HepG2 (cell line): ENCODE data around the gene HAGHL. TPM values are rescaled to one million over a fixed set of nuclear protein-coding genes. Genes with fewer than 3 reads are reported as not detected.

ENCODE experiments used
- ARHGAP35 ChIP-seq: sonication (generic); formaldehyde crosslinking; IDR thresholded peaks from 2 replicates; pipeline ENCODE4 v1.9.0; 2022; ENCODE audit warnings: mild to moderate bottlenecking, inconsistent platforms, moderate library complexity, missing genetic modification reagents, borderline replicate concordance
- CCDC6 ChIP-seq: sonication (generic); formaldehyde crosslinking; IDR thresholded peaks from 2 replicates; pipeline ENCODE4 v1.8.1; 2022; ENCODE audit warnings: mild to moderate bottlenecking, missing genetic modification reagents, moderate library complexity
- ELF4 ChIP-seq: sonication (generic); formaldehyde crosslinking; IDR thresholded peaks from 2 replicates; pipeline ENCODE4 v1.5.0; 2020; ENCODE audit warnings: missing genetic modification reagents, mild to moderate bottlenecking, moderate library complexity, borderline replicate concordance
- GABPA ChIP-seq, 2 experiments: IDR thresholded peaks; 2 replicates each; pipeline ENCODE4 v1.6.1; 2011 to 2016; ENCODE audit warnings: low read depth in 2 of 2, low read length in 1 of 2, missing biosample characterization in 1 of 2, missing genetic modification characterization in 1 of 2
- GATAD1 ChIP-seq: IDR thresholded peaks from 2 replicates; pipeline ENCODE4 v1.6.1; 2016; ENCODE audit warnings: missing genetic modification reagents, missing compliant biosample characterization
- GZF1 ChIP-seq: sonication (generic); formaldehyde crosslinking; IDR thresholded peaks from 2 replicates; pipeline ENCODE4 v1.5.1; 2020; ENCODE audit warnings: mild to moderate bottlenecking, missing genetic modification reagents
- HCFC1 ChIP-seq: fragments of 150-350 bp; IDR thresholded peaks from 2 replicates; pipeline ENCODE4 v1.6.1; 2014; ENCODE audit warnings: low read depth, low read length
- JUNB ChIP-seq: sonication (generic); formaldehyde crosslinking; IDR thresholded peaks from 2 replicates; pipeline ENCODE4 v1.8.0; 2022; ENCODE audit warnings: missing genetic modification reagents, mild to moderate bottlenecking, borderline replicate concordance
- RBM39 ChIP-seq: fragments of 200-400 bp; formaldehyde crosslinking; IDR thresholded peaks from one replicate; pipeline ENCODE4 v1.6.1; 2018; ENCODE audit warnings: antibody characterized with exemption, mild to moderate bottlenecking, low read depth, low read length; ENCODE audit not compliant: poor library complexity, severe bottlenecking
- SAP130 ChIP-seq: IDR thresholded peaks from 2 replicates; pipeline ENCODE4 v1.6.1; 2016; ENCODE audit warnings: low read depth
- ZBTB38 ChIP-seq: sonication (generic); formaldehyde crosslinking; IDR thresholded peaks from 2 replicates; pipeline ENCODE4 v1.5.1; 2020; ENCODE audit warnings: mild to moderate bottlenecking, missing genetic modification reagents
- ZNF530 ChIP-seq: sonication (generic); formaldehyde crosslinking; IDR thresholded peaks from 2 replicates; pipeline ENCODE4 v1.5.0; 2020; ENCODE audit warnings: low read depth, mild to moderate bottlenecking, missing genetic modification reagents
- ZNF747 ChIP-seq: sonication (generic); formaldehyde crosslinking; IDR thresholded peaks from 2 replicates; pipeline ENCODE4 v1.8.1; 2023; ENCODE audit warnings: missing genetic modification reagents, mild to moderate bottlenecking, borderline replicate concordance
- ZNF83 ChIP-seq: sonication (generic); formaldehyde crosslinking; IDR thresholded peaks from 2 replicates; pipeline ENCODE4 v1.4.0; 2020; ENCODE audit warnings: missing genetic modification reagents, mild to moderate bottlenecking, borderline replicate concordance
- polyA plus RNA-seq, 8 experiments: library from polyadenylated mRNA; depleted of rRNA in 3 of 8; stranded (reverse) in 7 of 8; unstranded in 1 of 8; fragments of >200 nt; fragmentation: Illumina TruSeq in 4 of 8; extraction: Trizol in 4 of 8; gene quantifications; 2 replicates each; pipeline versions ENCODE4 v1.2.1 to v1.2.3, GENCODE V29; 2011 to 2016; ENCODE audit warnings: low read depth in 4 of 8, missing spikeins in 1 of 8, mixed read lengths in 1 of 8; ENCODE audit not compliant: insufficient read depth in 1 of 8
- total RNA-seq, 5 experiments: library from RNA; depleted of rRNA; stranded (reverse); fragments of >200 nt; fragmentation: Illumina TruSeq; extraction: Trizol; gene quantifications; 2 replicates each; pipeline ENCODE4 v1.2.3, GENCODE V29; 2016; ENCODE audit warnings: low read depth in 1 of 5
- TF ChIP-seq, protein P1 (sequence below): sonication (generic); formaldehyde crosslinking; IDR thresholded peaks from 2 replicates; pipeline ENCODE4 v1.4.0; 2020; ENCODE audit warnings: missing genetic modification reagents
- TF ChIP-seq, protein P2 (sequence below): sonication (generic); formaldehyde crosslinking; IDR thresholded peaks from 2 replicates; pipeline ENCODE4 v1.4.0; 2020; ENCODE audit warnings: missing genetic modification reagents, borderline replicate concordance
- TF ChIP-seq, protein P3 (sequence below): sonication (generic); formaldehyde crosslinking; IDR thresholded peaks from 2 replicates; pipeline ENCODE4 v1.4.0; 2020; ENCODE audit warnings: mild to moderate bottlenecking, missing genetic modification reagents
- TF ChIP-seq, protein P4 (sequence below): sonication (generic); formaldehyde crosslinking; IDR thresholded peaks from 2 replicates; pipeline ENCODE4 v1.5.0; 2020; ENCODE audit warnings: missing genetic modification reagents
- TF ChIP-seq, protein P5 (sequence below): IDR thresholded peaks from 2 replicates; pipeline ENCODE4 v1.6.1; 2018; ENCODE audit warnings: missing genetic modification reagents, mild to moderate bottlenecking, missing compliant biosample characterization
- TF ChIP-seq, protein P6 (sequence below): sonication (generic); formaldehyde crosslinking; IDR thresholded peaks from 2 replicates; pipeline ENCODE4 v1.5.0; 2020; ENCODE audit warnings: mild to moderate bottlenecking, low read depth, missing genetic modification reagents, borderline replicate concordance

Gene HAGHL
- total and polyA plus RNA-seq, 2 of the 13 experiments (the other 11 are each of a cell fraction or from before 2014, with no cell fraction given), result 3.4 to 8.4 TPM

DNA sequence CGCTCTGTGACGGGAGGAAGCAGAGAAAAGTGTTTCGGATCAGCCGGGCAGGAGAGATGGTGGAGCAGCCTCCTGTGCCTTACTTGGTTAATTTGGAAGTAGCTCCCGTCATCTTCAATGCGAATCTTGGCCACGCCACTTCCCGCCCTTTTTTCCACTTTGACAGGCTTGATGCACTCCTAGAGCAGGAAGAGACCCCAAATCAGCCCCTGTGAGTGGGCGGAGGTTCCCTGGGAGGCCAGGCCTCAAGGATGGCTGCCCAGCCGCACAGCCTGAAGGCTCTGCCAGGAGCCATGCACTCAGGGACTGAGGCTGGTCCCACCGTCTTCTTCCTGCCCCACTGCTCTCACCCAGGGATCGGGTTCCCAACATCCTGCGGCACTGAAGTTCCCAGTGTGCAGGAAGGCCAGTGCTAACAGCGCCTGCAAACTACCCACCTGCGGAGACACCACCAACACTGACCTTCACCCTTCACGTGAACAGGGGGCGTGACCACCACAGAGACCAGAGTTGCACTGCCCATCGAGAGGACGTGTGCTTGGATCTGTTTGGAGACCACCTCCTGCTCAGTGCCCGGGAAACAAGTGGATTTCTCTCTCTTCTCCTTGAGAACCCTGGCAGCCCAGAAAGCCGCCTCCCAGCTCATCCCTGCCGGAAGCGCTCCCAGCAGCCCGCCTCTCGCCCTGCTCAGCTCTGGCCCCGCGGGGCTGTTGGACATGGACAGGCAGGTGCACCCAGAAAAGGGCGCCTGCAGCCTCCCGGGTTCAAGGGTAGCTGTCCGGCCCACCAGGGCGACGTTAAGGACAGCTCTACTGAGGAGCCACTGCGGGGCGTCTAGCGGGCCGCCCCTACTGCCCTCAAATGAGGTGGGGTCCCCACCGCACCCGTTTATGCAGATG, 12.9 kb downstream of the HAGHL start (continued):
- no peak for TF ChIP-seq JUNB (CRISPR knock-in tag)
- TF ChIP-seq, protein P1, sequence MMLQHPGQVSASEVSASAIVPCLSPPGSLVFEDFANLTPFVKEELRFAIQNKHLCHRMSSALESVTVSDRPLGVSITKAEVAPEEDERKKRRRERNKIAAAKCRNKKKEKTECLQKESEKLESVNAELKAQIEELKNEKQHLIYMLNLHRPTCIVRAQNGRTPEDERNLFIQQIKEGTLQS (CRISPR knock-in tag), result no peak
- TF ChIP-seq, protein P2, sequence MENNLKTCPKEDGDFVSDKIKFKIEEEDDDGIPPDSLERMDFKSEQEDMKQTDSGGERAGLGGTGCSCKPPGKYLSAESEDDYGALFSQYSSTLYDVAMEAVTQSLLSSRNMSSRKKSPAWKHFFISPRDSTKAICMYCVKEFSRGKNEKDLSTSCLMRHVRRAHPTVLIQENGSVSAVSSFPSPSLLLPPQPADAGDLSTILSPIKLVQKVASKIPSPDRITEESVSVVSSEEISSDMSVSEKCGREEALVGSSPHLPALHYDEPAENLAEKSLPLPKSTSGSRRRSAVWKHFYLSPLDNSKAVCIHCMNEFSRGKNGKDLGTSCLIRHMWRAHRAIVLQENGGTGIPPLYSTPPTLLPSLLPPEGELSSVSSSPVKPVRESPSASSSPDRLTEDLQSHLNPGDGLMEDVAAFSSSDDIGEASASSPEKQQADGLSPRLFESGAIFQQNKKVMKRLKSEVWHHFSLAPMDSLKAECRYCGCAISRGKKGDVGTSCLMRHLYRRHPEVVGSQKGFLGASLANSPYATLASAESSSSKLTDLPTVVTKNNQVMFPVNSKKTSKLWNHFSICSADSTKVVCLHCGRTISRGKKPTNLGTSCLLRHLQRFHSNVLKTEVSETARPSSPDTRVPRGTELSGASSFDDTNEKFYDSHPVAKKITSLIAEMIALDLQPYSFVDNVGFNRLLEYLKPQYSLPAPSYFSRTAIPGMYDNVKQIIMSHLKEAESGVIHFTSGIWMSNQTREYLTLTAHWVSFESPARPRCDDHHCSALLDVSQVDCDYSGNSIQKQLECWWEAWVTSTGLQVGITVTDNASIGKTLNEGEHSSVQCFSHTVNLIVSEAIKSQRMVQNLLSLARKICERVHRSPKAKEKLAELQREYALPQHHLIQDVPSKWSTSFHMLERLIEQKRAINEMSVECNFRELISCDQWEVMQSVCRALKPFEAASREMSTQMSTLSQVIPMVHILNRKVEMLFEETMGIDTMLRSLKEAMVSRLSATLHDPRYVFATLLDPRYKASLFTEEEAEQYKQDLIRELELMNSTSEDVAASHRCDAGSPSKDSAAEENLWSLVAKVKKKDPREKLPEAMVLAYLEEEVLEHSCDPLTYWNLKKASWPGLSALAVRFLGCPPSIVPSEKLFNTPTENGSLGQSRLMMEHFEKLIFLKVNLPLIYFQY, result no peak
- no peak for TF ChIP-seq ARHGAP35 (CRISPR knock-in tag)
- 0 out of 2 replicates have a peak, but pooled peaks have one; percentile 11 for TF ChIP-seq GZF1
- TF ChIP-seq GABPA (IDR thresholded peaks at IDR 0.05; ENCODE audit: low read depth, low read length), result no peak
- TF ChIP-seq GABPA (CRISPR knock-in tag; IDR thresholded peaks at IDR 0.05; ENCODE audit: low read depth), result peak; percentile 26
- no peak for TF ChIP-seq CCDC6
- no peak for TF ChIP-seq ZNF83 (CRISPR knock-in tag)
- no peak for TF ChIP-seq ZNF747 (CRISPR knock-in tag)
- TF ChIP-seq ZNF530 (CRISPR knock-in tag), result no peak
- TF ChIP-seq HCFC1, result no peak
- TF ChIP-seq, protein P3, sequence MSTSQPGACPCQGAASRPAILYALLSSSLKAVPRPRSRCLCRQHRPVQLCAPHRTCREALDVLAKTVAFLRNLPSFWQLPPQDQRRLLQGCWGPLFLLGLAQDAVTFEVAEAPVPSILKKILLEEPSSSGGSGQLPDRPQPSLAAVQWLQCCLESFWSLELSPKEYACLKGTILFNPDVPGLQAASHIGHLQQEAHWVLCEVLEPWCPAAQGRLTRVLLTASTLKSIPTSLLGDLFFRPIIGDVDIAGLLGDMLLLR (CRISPR knock-in tag), result no peak
- no peak for TF ChIP-seq ZBTB38 (CRISPR knock-in tag)
- TF ChIP-seq RBM39, result no peak
- TF ChIP-seq, protein P4, sequence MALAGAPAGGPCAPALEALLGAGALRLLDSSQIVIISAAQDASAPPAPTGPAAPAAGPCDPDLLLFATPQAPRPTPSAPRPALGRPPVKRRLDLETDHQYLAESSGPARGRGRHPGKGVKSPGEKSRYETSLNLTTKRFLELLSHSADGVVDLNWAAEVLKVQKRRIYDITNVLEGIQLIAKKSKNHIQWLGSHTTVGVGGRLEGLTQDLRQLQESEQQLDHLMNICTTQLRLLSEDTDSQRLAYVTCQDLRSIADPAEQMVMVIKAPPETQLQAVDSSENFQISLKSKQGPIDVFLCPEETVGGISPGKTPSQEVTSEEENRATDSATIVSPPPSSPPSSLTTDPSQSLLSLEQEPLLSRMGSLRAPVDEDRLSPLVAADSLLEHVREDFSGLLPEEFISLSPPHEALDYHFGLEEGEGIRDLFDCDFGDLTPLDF, result no peak
- TF ChIP-seq GATAD1 (CRISPR knock-in tag), result peak; percentile 53; the same call in 1 of the 2 replicates
- TF ChIP-seq SAP130, result peak; percentile 78
- TF ChIP-seq, protein P5, sequence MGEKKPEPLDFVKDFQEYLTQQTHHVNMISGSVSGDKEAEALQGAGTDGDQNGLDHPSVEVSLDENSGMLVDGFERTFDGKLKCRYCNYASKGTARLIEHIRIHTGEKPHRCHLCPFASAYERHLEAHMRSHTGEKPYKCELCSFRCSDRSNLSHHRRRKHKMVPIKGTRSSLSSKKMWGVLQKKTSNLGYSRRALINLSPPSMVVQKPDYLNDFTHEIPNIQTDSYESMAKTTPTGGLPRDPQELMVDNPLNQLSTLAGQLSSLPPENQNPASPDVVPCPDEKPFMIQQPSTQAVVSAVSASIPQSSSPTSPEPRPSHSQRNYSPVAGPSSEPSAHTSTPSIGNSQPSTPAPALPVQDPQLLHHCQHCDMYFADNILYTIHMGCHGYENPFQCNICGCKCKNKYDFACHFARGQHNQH (CRISPR knock-in tag), result no peak
- TF ChIP-seq, protein P6, sequence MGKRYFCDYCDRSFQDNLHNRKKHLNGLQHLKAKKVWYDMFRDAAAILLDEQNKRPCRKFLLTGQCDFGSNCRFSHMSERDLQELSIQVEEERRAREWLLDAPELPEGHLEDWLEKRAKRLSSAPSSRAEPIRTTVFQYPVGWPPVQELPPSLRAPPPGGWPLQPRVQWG (CRISPR knock-in tag), result no peak
- TF ChIP-seq ELF4, result no peak
